HUES64 (cell line): ENCODE measurements around the gene FYN.
A peak's percentile ranks its signal among the peaks of the same experiment; 100 is the strongest.

Source experiments
- H3K27ac ChIP-seq: 2 replicates; pipeline ENCODE4 v1.7.0; 2013; ENCODE audit warnings: low read depth, low read length, inconsistent platforms
- H3K27me3 ChIP-seq: 2 replicates; pipeline ENCODE4 v1.6.1; 2013; ENCODE audit warnings: mild to moderate bottlenecking, low read length; ENCODE audit not compliant: insufficient read depth
- H3K36me3 ChIP-seq: 2 replicates; pipeline ENCODE4 v1.6.1; 2013; ENCODE audit warnings: mild to moderate bottlenecking, low read length; ENCODE audit not compliant: insufficient read depth
- H3K4me1 ChIP-seq: 2 replicates; pipeline ENCODE4 v1.6.1; 2013; ENCODE audit warnings: mild to moderate bottlenecking, low read length, moderate library complexity; ENCODE audit not compliant: insufficient read depth
- H3K4me3 ChIP-seq: 2 replicates; pipeline ENCODE4 v1.5.1; 2013; ENCODE audit warnings: mild to moderate bottlenecking, low read length, moderate library complexity
- H3K9ac ChIP-seq: 2 replicates; pipeline ENCODE4 v1.6.1; 2013; ENCODE audit warnings: mild to moderate bottlenecking, low read depth, low read length
- H3K9me3 ChIP-seq: 2 replicates; pipeline ENCODE4 v1.6.1; 2013; ENCODE audit warnings: low read depth, low read length; ENCODE audit not compliant: insufficient read depth
- WGBS: fragments of 150-250, 120-280 bp; methylation state at CpG from one replicate; pipeline ENCODE4 v1.1.7; 2013; ENCODE audit warnings: missing lambda C conversion rate; 5-methylcytosine and 5-hydroxymethylcytosine counted together

The FYN gene

DNA sequence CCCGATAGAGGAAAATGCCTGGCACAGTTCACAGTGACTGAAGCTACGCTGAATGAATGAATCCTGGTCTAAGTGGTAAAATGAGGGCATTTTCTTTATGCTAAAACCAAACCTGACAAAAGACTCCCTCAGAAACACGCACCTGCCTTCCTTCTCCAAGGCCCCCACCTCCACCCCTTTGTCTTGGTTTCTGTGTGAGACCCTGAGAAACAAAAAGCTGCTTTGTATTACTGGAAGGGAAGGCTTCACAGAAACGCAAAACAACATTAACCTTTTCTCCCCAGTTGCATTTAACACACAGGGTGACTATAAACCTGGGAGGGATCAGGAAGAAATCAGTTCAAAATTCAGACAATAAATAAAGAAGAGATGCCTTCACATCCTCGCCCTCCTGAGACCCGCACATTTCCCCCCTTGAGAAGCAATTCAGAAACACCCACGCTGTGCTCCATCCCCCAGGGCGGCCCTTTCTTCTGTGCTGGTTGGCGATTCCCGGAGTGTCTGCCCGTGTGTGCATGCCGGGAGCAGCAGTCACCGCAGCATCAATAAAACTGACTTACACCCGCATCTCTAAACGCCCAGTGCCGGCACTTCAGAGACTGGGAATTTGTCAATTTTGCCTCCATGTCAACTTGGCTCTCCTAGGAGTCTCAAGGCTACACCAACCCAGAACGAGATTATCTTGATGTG lies 200.3 kb downstream of the FYN start:
- Histone ChIP-seq H3K4me1 (peaks cover 38% of the 10 kb centered on the region), H3K4me3 (no peak overlapping the region), H3K9me3 (no peaks in the 10 kb centered on the region), H3K36me3 (peaks cover 36% of the 10 kb centered on the region), H3K9ac (no peak overlapping the region), H3K27me3 (no peaks in the 10 kb centered on the region), H3K27ac (peak overlapping the region; percentile 34; the same call in 1 of the 2 replicates)
- 82% methylated on average over 15 of the region's 17 CpGs for WGBS

DNA sequence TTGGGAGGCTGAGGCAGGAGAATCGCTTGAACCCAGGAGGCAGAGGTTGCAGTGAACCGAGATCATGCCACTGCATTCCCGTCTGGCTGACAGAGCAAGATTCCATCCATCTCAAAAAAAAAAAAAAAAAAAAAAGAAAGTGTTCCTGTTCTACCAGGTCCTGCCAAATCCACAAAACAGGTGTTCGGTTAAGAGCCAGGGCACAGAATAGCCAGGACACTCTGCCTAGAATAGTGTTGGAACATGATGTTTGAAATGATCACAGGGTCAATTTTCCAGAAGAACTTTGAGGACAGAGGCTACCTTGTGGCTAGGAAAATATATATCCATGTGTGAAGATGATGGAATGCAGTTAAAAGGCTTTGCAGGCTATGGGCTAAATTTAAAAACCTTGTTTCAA lies 203.9 kb downstream of the FYN start:
- H3K36me3 ChIP-seq: peaks cover 33% of the 10 kb centered on the region
- H3K4me1 ChIP-seq: peaks cover 35% of the 10 kb centered on the region
- no peak overlapping the region for H3K27ac ChIP-seq
- H3K27me3 ChIP-seq: no peaks in the 10 kb centered on the region
- no peak overlapping the region for H3K9ac ChIP-seq
- WGBS: 90% methylated on average over 4 of the region's 4 CpGs
- no peak overlapping the region for H3K4me3 ChIP-seq
- no peaks in the 10 kb centered on the region for H3K9me3 ChIP-seq

DNA sequence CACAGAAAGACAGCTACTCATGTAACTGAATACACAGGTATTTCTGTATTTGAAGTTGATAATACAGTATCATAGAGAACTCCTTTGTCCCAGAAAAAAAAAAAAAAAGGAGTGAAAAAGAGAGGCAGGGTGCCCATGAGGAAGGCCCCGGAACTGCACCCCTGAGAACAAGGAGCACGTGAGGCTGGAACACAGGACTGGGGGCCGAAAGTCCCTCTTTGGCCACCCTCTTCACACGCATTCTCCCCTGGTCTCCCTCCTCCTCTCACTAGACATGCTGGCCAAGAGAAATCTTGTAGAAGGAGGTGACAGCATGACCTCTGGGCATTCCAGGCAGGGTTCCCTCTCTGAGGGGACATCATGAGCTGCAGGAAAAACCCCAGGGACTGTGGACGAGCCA lies 204.8 kb downstream of the FYN start:
- Histone ChIP-seq H3K4me3 (no peak overlapping the region), H3K4me1 (peaks cover 38% of the 10 kb centered on the region), H3K9me3 (no peaks in the 10 kb centered on the region), H3K36me3 (peaks cover 25% of the 10 kb centered on the region), H3K9ac (no peak overlapping the region), H3K27ac (no peak overlapping the region), H3K27me3 (no peaks in the 10 kb centered on the region)
- WGBS: 77% methylated on average over 5 of the region's 5 CpGs

DNA sequence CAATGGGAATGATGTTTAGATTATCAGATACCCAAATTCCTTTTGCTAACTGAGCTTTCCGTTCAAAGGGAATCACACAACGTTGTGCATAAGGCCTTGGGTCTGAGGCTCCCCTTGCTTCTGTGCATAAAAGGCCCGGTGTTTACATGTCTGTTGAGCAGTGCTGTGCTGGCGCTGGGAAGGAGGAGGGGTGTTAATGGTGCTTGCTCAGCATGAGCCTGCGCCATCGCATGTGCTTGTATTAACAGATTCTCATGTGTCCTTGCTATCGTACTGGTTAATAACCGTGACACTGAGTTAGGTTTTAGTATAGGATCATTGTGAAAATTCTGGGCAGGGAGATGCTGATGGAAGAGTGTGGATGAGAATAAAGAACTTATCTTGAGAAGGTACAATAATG lies 205.3 kb downstream of the FYN start:
- Histone ChIP-seq H3K27me3 (no peaks in the 10 kb centered on the region), H3K36me3 (peaks cover 25% of the 10 kb centered on the region), H3K4me1 (peaks cover 38% of the 10 kb centered on the region), H3K9me3 (no peaks in the 10 kb centered on the region), H3K4me3 (no peak overlapping the region), H3K9ac (no peak overlapping the region), H3K27ac (no peak overlapping the region)
- 81% methylated on average over 8 of the region's 8 CpGs for WGBS

DNA sequence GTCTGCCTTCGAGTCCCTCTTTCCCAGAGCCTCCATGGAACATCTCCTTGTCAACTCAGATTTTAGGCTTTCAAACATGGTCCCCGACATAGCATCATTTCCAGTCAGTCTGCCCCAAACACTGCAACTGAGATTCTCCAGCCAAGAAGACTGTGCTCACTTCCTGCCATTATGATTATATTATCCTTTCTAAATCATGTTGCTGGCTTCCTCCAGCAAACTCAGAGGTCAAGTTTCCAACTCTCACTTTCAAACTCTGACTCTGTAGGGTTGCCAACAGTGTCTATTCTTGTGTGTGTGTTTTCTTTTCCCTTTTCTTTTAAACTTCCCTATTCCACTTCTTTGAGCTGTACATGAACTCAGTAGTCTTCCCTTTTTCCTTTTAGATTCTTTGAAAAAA lies 206.4 kb downstream of the FYN start:
- H3K9me3 ChIP-seq: no peaks in the 10 kb centered on the region
- no peak overlapping the region for H3K27ac ChIP-seq
- H3K9ac ChIP-seq: no peak overlapping the region
- WGBS: 91% methylated on average over 2 of the region's 2 CpGs
- no peaks in the 10 kb centered on the region for H3K27me3 ChIP-seq
- H3K4me1 ChIP-seq: peaks cover 41% of the 10 kb centered on the region
- H3K36me3 ChIP-seq: peaks cover 19% of the 10 kb centered on the region
- no peak overlapping the region for H3K4me3 ChIP-seq

DNA sequence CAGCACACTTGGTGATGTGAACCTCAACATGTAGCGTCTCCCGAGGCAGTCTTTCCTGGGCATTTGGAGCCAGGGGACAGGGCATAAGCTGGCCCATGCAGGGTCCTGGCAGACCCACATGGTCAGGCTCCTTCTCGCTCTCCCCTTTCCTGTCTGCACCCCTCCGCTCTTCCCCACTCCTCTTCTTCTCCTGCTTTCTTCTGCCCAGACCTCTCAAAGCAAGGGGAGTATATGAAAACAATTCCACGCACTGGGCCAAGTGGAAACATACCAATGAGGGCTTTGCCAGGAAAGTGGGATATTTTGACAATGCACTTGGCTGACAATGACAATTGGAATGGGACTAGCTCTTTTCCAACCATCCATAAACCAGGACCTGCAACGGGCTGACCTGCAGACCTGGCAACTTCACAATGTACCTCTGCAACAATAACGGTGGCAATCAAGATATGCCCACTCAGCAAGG lies 208.7 kb downstream of the FYN start:
- Histone ChIP-seq H3K4me3 (no peak overlapping the region), H3K9me3 (no peaks in the 10 kb centered on the region), H3K27me3 (no peaks in the 10 kb centered on the region), H3K4me1 (peaks cover 61% of the 10 kb centered on the region), H3K36me3 (peaks cover 10% of the 10 kb centered on the region; the same call in 1 of the 2 replicates), H3K27ac (peak overlapping the region; percentile 58; the same call in 1 of the 2 replicates), H3K9ac (no peak overlapping the region)
- WGBS: 94% methylated on average over 7 of the region's 7 CpGs

DNA sequence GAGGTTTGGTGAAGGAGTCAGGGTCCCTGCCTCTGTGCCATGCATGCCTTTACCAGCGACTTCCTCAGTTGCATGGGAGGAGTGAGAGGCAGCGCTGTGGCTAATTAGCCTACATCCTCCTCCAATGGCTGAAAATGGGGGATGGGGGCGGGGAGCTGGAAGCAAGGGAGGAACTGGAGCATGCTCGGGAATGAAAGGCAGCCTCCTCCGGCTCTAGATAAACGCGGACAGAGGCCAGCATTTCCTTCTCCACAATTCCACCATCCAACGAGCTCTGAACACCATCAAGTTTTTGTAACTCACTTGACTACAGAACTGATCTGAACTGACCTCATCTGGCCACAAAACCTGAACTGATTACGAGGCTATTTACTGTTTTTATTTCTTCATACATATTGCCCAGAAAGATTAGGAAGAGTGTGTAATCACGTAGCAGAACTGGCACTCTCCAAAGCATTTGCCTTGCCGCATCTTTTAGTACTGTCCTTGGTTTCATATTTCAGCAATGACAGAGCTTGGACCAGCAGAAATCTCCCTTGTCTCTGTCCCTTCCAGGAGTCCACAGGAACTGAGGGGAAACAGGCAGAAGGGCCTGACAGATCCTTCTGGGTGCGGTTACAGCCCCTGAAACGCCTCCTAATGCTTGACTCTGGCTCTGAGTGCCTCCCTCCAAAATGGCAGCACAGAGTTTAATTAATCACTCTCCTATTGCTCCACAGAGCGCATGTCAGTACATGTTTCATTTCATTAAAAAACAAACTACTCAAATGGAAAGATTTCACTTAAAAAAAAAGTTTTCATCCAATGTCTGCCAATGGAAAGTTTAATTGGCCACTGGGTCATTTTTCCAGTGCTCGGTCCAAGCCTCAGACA lies 209.3 kb downstream of the FYN start:
- H3K4me1 ChIP-seq: peaks cover 61% of the 10 kb centered on the region

DNA sequence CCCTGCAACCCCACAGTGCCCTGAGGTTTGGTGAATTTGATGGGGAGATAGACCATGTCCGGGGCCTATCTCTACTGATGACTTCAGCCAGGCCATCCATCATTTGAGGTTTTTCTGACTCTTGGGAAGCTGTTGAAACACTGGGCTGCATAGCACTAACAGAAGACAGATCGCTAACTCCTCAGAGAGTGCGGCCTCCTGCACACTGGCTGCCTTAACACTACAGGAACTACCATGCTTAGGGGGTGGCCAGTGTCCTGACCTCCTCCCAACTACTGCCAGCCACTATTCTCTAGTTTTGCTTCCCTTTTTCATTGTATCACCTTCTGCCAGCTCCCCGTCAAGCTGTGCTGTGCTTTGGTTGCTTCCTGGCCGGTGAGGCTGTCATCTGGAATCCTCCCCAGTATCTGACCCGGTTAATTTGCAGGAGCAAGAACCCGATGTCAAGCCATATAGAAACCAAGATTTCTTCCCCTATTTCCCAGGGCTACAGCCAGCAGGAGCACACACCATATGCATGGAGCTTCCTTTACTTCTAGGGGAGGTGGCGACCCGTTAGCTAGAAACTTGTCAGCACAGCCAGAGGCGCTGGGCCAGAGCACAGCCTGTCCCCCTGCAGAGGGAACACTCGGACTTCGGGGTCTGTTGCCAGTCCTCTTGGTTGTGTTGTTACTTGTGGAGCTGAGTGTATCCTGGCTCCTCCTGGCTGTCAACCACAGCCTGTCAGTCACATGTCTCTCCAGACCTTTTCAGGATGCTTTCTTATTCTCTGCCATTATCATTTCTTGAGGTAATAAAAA lies 210.3 kb downstream of the FYN start:
- Histone ChIP-seq H3K27ac (peak overlapping the region; percentile 66), H3K9me3 (no peaks in the 10 kb centered on the region), H3K27me3 (no peaks in the 10 kb centered on the region), H3K4me1 (peaks cover 53% of the 10 kb centered on the region), H3K9ac (no peak overlapping the region), H3K36me3 (peaks cover 8% of the 10 kb centered on the region; the same call in 1 of the 2 replicates), H3K4me3 (no peak overlapping the region)
- WGBS: 61% methylated on average over 12 of the region's 12 CpGs

More for the DNA sequence above, 209.3 kb downstream of the FYN start:
- Histone ChIP-seq H3K36me3 (peaks cover 9% of the 10 kb centered on the region; the same call in 1 of the 2 replicates), H3K27me3 (no peaks in the 10 kb centered on the region), H3K27ac (peak overlapping the region; percentile 66), H3K4me3 (peak overlapping the region; percentile 10; the same call in 1 of the 2 replicates), H3K9ac (no peak overlapping the region), H3K9me3 (no peaks in the 10 kb centered on the region)
- WGBS: 38% methylated on average over 15 of the region's 15 CpGs

DNA sequence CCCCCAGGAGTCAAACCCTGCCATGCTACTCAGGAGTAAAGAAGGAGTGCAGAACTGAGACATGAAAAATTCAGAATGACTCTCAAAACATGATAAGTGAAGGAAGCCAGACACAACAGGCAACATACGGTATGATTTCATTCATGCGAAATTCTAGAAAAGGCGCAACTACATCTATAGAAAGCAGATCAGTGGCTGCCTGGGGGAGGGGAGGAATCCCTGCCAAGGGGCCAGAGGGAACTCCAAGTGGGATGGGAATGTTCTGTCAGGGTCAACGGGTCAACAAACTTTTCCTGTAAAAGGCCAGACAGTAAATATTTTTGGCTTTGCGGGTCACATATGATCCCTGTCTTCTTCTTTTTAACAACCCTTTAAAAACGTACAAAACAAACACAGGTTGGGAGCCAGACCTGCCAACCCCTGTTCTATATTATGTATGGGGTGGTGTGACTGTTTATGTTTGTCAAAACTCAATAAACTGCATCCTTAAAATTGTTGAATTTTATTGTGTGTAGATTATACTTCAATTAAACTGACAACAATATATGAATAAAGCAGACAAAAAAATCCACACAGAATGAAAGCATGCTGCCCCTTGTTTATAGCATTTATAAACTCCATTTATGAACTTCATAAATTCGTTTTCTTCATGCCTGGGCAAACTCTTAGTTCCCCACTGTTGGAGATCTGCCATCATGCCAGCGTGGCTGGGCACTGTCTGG lies 211.0 kb downstream of the FYN start:
- Histone ChIP-seq H3K4me1 (peaks cover 48% of the 10 kb centered on the region), H3K9me3 (no peaks in the 10 kb centered on the region), H3K9ac (peak overlapping the region; percentile 46; the same call in 1 of the 2 replicates), H3K4me3 (peak overlapping the region; percentile 37), H3K27me3 (no peaks in the 10 kb centered on the region), H3K27ac (peak overlapping the region; percentile 51; the same call in 1 of the 2 replicates), H3K36me3 (peaks cover 4% of the 10 kb centered on the region; the same call in 1 of the 2 replicates)
- 52% methylated on average over 8 of the region's 8 CpGs for WGBS

DNA sequence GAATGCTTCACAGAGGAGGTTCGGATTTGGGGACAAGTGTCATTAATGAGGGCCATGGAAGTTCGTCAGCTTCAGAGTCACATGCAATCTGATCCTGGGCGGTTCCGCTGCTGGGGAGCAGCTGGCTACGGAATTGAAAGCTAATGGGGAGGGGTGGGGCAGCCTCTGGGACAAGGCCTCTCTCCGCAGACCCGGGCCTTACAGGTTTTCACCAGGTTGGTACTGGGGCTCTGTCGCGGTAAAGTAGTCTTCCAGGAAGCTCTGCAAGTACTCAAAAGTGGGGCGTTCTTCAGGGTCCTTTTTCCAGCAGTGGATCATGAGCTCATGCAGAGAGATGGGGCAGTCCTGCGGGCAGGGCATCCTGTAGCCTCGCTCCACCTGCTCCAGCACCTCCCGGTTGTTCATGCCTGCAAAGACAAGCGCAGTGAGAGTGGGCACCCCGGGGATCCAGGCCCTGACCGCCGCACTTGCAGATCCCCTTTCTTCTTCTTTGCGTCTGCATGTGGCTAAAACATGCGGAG lies 211.7 kb downstream of the FYN start:
- Histone ChIP-seq H3K27ac (peak overlapping the region; percentile 51; the same call in 1 of the 2 replicates), H3K9ac (peak overlapping the region; percentile 46; the same call in 1 of the 2 replicates), H3K4me1 (peaks cover 48% of the 10 kb centered on the region), H3K27me3 (no peaks in the 10 kb centered on the region), H3K9me3 (no peaks in the 10 kb centered on the region), H3K4me3 (peak overlapping the region; percentile 37), H3K36me3 (peaks cover 4% of the 10 kb centered on the region; the same call in 1 of the 2 replicates)
- WGBS: 7% methylated on average over 19 of the region's 19 CpGs
